Adrenal gland (tissue), 12 donors: ENCODE results near the gene MPL. TPM values are rescaled to one million over a fixed set of nuclear protein-coding genes. Genes with fewer than 3 reads are reported as not detected.

Experiments
- DNase-seq, 7 donors: peaks; one replicate each; pipeline ENCODE4 v3.0.0-alpha.2; 2019 to 2020
- H3K27ac ChIP-seq, 5 donors: fragments of 200-600 bp; sonication (generic) in 4 of 5; 1 replicate in 3 of 5; 2 replicates in 2 of 5; pipeline versions ENCODE4 v1.5.1 to v1.8.0; 2016 to 2020; ENCODE audit warnings: mild to moderate bottlenecking in 1 of 5
- H3K27me3 ChIP-seq: fragments of 200-600 bp; 2 replicates; pipeline ENCODE4 v1.8.0; 2021
- H3K36me3 ChIP-seq, 2 donors: fragments of 200-600 bp; replicated peaks in 1 of 2; 1 replicate in 1 of 2; 2 replicates in 1 of 2; pipeline versions ENCODE4 v1.5.1 to v1.8.0; 2018 to 2022
- H3K4me1 ChIP-seq, 2 donors: fragments of 200-600 bp; replicated peaks in 1 of 2; 1 replicate in 1 of 2; 2 replicates in 1 of 2; pipeline versions ENCODE4 v1.5.1 to v1.8.0; 2018 to 2021
- H3K4me3 ChIP-seq, 4 donors: fragments of 200-600 bp; sonication (generic) in 3 of 4; one replicate each; pipeline ENCODE4 v1.5.1; 2016 to 2018
- H3K9me3 ChIP-seq, 3 donors: fragments of 200-600 bp; sonication (generic) in 1 of 3; replicated peaks in 1 of 3; 1 replicate in 2 of 3; 2 replicates in 1 of 3; pipeline versions ENCODE4 v1.5.1 to v1.8.0; 2016 to 2021
- POLR2A ChIP-seq, 2 donors: fragments of 450-650 bp; IDR thresholded peaks; one replicate each; pipeline ENCODE4 v1.6.1; 2017; ENCODE audit warnings: antibody characterized with exemption in 2 of 2, mild to moderate bottlenecking in 2 of 2, moderate library complexity in 1 of 2
- WGBS, 4 donors: extraction: QIAGEN DNeasy Blood & Tissue Kit in 2 of 4; methylation state at CpG; one replicate each; pipeline versions ENCODE4 v1.1.5 to v1.1.7; 2013 to 2017; 5-methylcytosine and 5-hydroxymethylcytosine counted together
- intact Hi-C, 2 donors: fragments of 100-400 bp; cut with DNase I; formaldehyde crosslinking; loops; one replicate each; pipeline versions ENCODE4 v1.14.1 to v1.15.0; 2022 to 2023
- polyA plus RNA-seq, 3 donors: library from polyadenylated mRNA; stranded (reverse); fragments of 200-250 nt in 2 of 3; fragments of 350-450 nt in 1 of 3; fragmentation: Illumina TruSeq in 1 of 3; extraction: RNeasy Lipid Tissue Mini Kit (QIAGEN cat#74804) in 1 of 3; gene quantifications; one replicate each; pipeline ENCODE4 v1.2.3, GENCODE V29; 2013 to 2014
- total RNA-seq, 9 donors: library from RNA; depleted of rRNA in 4 of 9; stranded (reverse); fragments of >200 nt in 4 of 9; fragments of 120-200 nt in 1 of 9; fragmentation: NEBNext Ultra II Directional in 1 of 9; extraction: Animal tissue kit (Norgen Biotek cat#: 25700) in 1 of 9; gene quantifications; one replicate each; pipeline versions ENCODE4 v1.1.0 to v1.2.4, GENCODE V29; 2013 to 2023
- TF ChIP-seq, protein P1 (sequence below), 6 experiments: fragments of 450-650 bp in 4 of 6; fragments of 200-600 bp in 2 of 6; sonication (generic) in 1 of 6; IDR thresholded peaks; 1 replicate in 5 of 6; 2 replicates in 1 of 6; pipeline versions ENCODE4 v1.5.1 to v1.8.0; 2016 to 2021; ENCODE audit warnings: antibody characterized with exemption in 6 of 6, mild to moderate bottlenecking in 2 of 6, moderate library complexity in 1 of 6
- donor health status: healthy with polysubstance abuse.
- donor health status: Bipolar disorder and iron deficiency.
- donor health status: DM: yes; HTN: yes; CAD: no.
- donor health status: DM: no; HTN: no; CAD: no.
- donor health status: DM: no; HTN: no; CAD: no.
- donor health status: DM: yes; HTN: yes; CAD: no.

The MPL gene
- total and polyA plus RNA-seq, 12 donors = 0.11 to 0.61 (median 0.31) TPM; not detected in 6

DNA sequence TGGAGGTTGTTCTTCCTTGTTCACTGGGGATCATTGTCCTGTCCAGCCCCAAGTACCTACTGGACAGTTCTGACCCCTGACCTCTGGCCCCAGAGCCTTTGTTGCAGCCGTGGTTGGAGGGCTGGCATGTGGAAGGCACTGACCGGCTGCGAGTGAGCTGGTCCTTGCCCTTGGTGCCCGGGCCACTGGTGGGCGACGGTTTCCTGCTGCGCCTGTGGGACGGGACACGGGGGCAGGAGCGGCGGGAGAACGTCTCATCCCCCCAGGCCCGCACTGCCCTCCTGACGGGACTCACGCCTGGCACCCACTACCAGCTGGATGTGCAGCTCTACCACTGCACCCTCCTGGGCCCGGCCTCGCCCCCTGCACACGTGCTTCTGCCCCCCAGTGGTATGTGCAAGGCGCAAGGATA lies 25.4 kb upstream of the MPL start:
- WGBS, 4 donors = 79 to 91% (median 90%) methylated on average over 4 to 19 of the region's 19 CpGs
- DNase-seq = peak in 1 of 7 donors; percentile 7
- Histone ChIP-seq H3K9me3 (no peaks in the 10 kb centered on the region), H3K4me3 (no peak overlapping the region), H3K27ac (no peak overlapping the region), H3K36me3 (no peaks in the 10 kb centered on the region), H3K27me3 (no peaks in the 10 kb centered on the region), H3K4me1 (no peaks in the 10 kb centered on the region)
- TF ChIP-seq, protein P1, sequence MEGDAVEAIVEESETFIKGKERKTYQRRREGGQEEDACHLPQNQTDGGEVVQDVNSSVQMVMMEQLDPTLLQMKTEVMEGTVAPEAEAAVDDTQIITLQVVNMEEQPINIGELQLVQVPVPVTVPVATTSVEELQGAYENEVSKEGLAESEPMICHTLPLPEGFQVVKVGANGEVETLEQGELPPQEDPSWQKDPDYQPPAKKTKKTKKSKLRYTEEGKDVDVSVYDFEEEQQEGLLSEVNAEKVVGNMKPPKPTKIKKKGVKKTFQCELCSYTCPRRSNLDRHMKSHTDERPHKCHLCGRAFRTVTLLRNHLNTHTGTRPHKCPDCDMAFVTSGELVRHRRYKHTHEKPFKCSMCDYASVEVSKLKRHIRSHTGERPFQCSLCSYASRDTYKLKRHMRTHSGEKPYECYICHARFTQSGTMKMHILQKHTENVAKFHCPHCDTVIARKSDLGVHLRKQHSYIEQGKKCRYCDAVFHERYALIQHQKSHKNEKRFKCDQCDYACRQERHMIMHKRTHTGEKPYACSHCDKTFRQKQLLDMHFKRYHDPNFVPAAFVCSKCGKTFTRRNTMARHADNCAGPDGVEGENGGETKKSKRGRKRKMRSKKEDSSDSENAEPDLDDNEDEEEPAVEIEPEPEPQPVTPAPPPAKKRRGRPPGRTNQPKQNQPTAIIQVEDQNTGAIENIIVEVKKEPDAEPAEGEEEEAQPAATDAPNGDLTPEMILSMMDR (IDR thresholded peaks at IDR 0.05) = no peak
- TF ChIP-seq POLR2A (IDR thresholded peaks at IDR 0.05) = no peak
- intact Hi-C loops = no loop called here

DNA sequence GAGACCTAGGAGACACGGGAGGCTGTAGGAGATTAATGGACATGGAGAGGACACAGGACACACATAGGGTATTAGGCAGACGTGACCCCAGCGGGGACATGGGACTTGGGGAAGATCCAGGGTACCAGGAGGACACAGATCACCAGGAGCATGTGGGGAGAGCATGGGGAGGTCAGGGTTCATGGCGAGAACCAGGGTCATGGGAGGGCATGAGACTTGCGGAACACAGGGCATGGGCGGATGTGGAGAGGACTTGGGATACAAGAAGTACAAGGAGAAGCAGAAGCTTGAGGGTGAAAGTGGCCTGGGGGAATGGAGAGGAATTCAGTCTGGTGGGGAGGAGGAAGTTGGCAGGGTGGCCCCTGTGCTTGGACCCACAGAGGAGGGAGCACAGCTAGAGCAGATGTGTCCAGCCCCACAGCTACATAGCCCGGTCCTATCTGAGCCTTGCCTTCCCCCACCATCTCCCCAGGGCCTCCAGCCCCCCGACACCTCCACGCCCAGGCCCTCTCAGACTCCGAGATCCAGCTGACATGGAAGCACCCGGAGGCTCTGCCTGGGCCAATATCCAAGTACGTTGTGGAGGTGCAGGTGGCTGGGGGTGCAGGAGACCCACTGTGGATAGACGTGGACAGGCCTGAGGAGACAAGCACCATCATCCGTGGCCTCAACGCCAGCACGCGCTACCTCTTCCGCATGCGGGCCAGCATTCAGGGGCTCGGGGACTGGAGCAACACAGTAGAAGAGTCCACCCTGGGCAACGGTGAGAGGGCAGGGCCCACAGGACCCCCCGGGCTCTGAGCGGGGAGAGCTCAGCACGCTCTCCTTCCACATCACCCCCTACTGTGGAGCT lies 24.7 kb upstream of the MPL start:
- no peaks in the 10 kb centered on the region for H3K36me3 ChIP-seq
- no peaks in the 10 kb centered on the region for H3K9me3 ChIP-seq
- H3K4me1 ChIP-seq = no peaks in the 10 kb centered on the region
- H3K27me3 ChIP-seq = no peaks in the 10 kb centered on the region
- no peak overlapping the region for H3K27ac ChIP-seq
- intact Hi-C loops = no loop called here
- 91 to 93% (median 92%) methylated on average over 7 to 24 of the region's 24 CpGs for WGBS, 4 donors
- TF ChIP-seq, protein P1 (IDR thresholded peaks at IDR 0.05) = no peak
- TF ChIP-seq POLR2A (IDR thresholded peaks at IDR 0.05) = no peak
- DNase-seq = peak in 1 of 7 donors; percentile 13
- no peak overlapping the region for H3K4me3 ChIP-seq

DNA sequence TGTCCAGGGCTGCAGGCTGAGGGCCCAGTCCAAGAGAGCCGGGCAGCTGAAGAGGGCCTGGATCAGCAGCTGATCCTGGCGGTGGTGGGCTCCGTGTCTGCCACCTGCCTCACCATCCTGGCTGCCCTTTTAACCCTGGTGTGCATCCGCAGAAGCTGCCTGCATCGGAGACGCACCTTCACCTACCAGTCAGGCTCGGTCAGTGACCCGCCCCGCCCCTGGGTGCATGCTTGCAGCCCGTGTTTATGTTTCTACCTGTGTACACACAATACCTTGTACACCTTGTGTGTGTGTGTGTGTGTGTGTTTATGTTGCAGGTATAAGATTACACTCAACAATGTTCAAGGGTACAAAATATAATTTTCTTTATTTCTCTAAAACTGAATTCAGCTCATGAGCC lies 23.8 kb upstream of the MPL start:
- no peak overlapping the region for H3K27ac ChIP-seq
- no peaks in the 10 kb centered on the region for H3K9me3 ChIP-seq
- 96 to 98% (median 97%) methylated on average over 8 to 10 of the region's 10 CpGs for WGBS, 4 donors
- no peaks in the 10 kb centered on the region for H3K4me1 ChIP-seq
- no peaks in the 10 kb centered on the region for H3K27me3 ChIP-seq
- peak in 1 of 7 donors; percentile 1 for DNase-seq
- intact Hi-C loops = no loop called here
- H3K36me3 ChIP-seq = no peaks in the 10 kb centered on the region
- TF ChIP-seq POLR2A (IDR thresholded peaks at IDR 0.05) = no peak
- TF ChIP-seq, protein P1 (IDR thresholded peaks at IDR 0.05) = no peak
- no peak overlapping the region for H3K4me3 ChIP-seq

DNA sequence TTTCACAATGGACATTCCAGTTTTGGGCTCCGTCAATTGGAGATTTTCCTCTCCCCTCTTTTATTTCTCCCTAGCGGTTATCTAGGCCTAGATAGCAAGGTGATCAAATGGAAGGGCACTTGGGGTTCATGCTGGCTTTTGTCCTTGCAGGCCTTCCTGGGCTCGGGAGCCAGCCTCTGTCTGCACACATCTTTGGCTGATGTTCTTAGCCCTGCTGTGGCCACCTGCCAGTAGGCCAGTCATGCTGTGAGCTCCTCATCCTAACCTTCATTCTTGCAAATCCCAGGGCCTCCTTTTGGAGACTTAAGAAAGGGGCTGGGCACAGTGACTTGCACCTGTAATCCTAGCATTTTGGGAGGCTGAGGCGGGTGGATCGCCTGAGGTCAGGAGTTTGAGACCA lies 23.4 kb upstream of the MPL start:
- no peaks in the 10 kb centered on the region for H3K9me3 ChIP-seq
- no peak overlapping the region for H3K27ac ChIP-seq
- no peaks in the 10 kb centered on the region for H3K36me3 ChIP-seq
- TF ChIP-seq POLR2A (IDR thresholded peaks at IDR 0.05) = no peak
- TF ChIP-seq, protein P1 (IDR thresholded peaks at IDR 0.05) = no peak
- no peak overlapping the region for H3K4me3 ChIP-seq
- DNase-seq = peak in 1 of 7 donors; percentile 12
- H3K4me1 ChIP-seq = no peaks in the 10 kb centered on the region
- WGBS, 4 donors = 89 to 94% (median 91%) methylated on average over 5 of the region's 5 CpGs
- intact Hi-C loops = no loop called here
- H3K27me3 ChIP-seq = no peaks in the 10 kb centered on the region
